SJCRH30 (cell line): ENCODE data around the gene USP25. TPM values are rescaled to one million over a fixed set of nuclear protein-coding genes. Genes with fewer than 3 reads are reported as not detected.
A peak's percentile ranks its signal among the peaks of the same experiment; 100 is the strongest.

Experiments
- DNase-seq, 2 experiments: peaks; one replicate each; pipeline ENCODE4 v3.0.0-alpha.2; 2015 to 2020
- H3K27ac ChIP-seq: fragments of 250-450 bp; sonication (Bioruptor Pico); 2 replicates; pipeline ENCODE4 v1.5.1; 2020; ENCODE audit warnings: mild to moderate bottlenecking, moderate library complexity
- H3K27me3 ChIP-seq: fragments of 250-450 bp; sonication (Bioruptor Pico); 2 replicates; pipeline ENCODE4 v1.5.1; 2020; ENCODE audit warnings: mild to moderate bottlenecking, moderate library complexity
- H3K36me3 ChIP-seq: fragments of 250-450 bp; sonication (Bioruptor Pico); 2 replicates; pipeline ENCODE4 v1.5.1; 2020; ENCODE audit warnings: mild to moderate bottlenecking, moderate library complexity
- H3K4me1 ChIP-seq: fragments of 250-450 bp; sonication (Bioruptor Pico); 2 replicates; pipeline ENCODE4 v1.5.1; 2020; ENCODE audit warnings: mild to moderate bottlenecking, moderate library complexity
- H3K4me3 ChIP-seq: fragments of 250-450 bp; sonication (Bioruptor Pico); 2 replicates; pipeline ENCODE4 v1.5.1; 2020; ENCODE audit warnings: mild to moderate bottlenecking, moderate library complexity
- H3K9me3 ChIP-seq: fragments of 250-450 bp; sonication (Bioruptor Pico); replicated peaks from 2 replicates; pipeline ENCODE4 v1.5.1; 2020; ENCODE audit warnings: mild to moderate bottlenecking, moderate library complexity
- total RNA-seq: library from RNA; depleted of rRNA; stranded (reverse); fragments of >200 nt; shearing (Covaris generic); gene quantifications from 2 replicates; pipeline ENCODE4 v1.2.3, GENCODE V29; 2014

USP25 gene
- total RNA-seq, 1 experiment from 2014 or later, result 37.6 TPM

GRCh38 chr21:15826908-15827601 lies 97.3 kb downstream of the USP25 start:
- no peak overlapping the region for H3K27ac ChIP-seq
- H3K9me3 ChIP-seq, result no peaks in the 10 kb centered on the region
- DNase-seq, result no peak
- no peaks in the 10 kb centered on the region; the same call in 1 of the 2 replicates for H3K27me3 ChIP-seq
- peaks cover 22% of the 10 kb centered on the region for H3K36me3 ChIP-seq
- H3K4me1 ChIP-seq, result no peaks in the 10 kb centered on the region
- H3K4me3 ChIP-seq, result no peak overlapping the region

- DNase-seq, result no peak
- Histone ChIP-seq H3K27ac (no peak overlapping the region), H3K9me3 (no peaks in the 10 kb centered on the region), H3K4me3 (no peak overlapping the region), H3K27me3 (no peaks in the 10 kb centered on the region), H3K36me3 (peaks cover 32% of the 10 kb centered on the region), H3K4me1 (no peaks in the 10 kb centered on the region)
Measured at GRCh38 chr21:15831497-15831896, 101.7 kb downstream of the USP25 start.

GRCh38 chr21:15837645-15838044 lies 107.9 kb downstream of the USP25 start:
- Histone ChIP-seq H3K4me3 (no peak overlapping the region), H3K27me3 (no peaks in the 10 kb centered on the region), H3K4me1 (peaks cover 6% of the 10 kb centered on the region; the same call in 1 of the 2 replicates), H3K9me3 (no peaks in the 10 kb centered on the region), H3K27ac (no peak overlapping the region), H3K36me3 (peaks cover 21% of the 10 kb centered on the region)
- no peak for DNase-seq

- DNase-seq, result no peak
- Histone ChIP-seq H3K27me3 (no peaks in the 10 kb centered on the region), H3K27ac (no peak overlapping the region), H3K36me3 (peaks cover 16% of the 10 kb centered on the region), H3K9me3 (no peaks in the 10 kb centered on the region), H3K4me1 (peaks cover 6% of the 10 kb centered on the region; the same call in 1 of the 2 replicates), H3K4me3 (no peak overlapping the region)
Measured at GRCh38 chr21:15839026-15839425, 109.2 kb downstream of the USP25 start.

GRCh38 chr21:15839601-15840000 lies 109.8 kb downstream of the USP25 start:
- H3K36me3 ChIP-seq, result peaks cover 14% of the 10 kb centered on the region
- peaks cover 6% of the 10 kb centered on the region; the same call in 1 of the 2 replicates for H3K4me1 ChIP-seq
- no peak for DNase-seq
- no peaks in the 10 kb centered on the region for H3K27me3 ChIP-seq
- no peak overlapping the region for H3K27ac ChIP-seq
- no peak overlapping the region for H3K4me3 ChIP-seq
- no peaks in the 10 kb centered on the region for H3K9me3 ChIP-seq

- DNase-seq, result no peak
- Histone ChIP-seq H3K4me3 (no peak overlapping the region), H3K27ac (no peak overlapping the region), H3K4me1 (peaks cover 6% of the 10 kb centered on the region; the same call in 1 of the 2 replicates), H3K9me3 (no peaks in the 10 kb centered on the region), H3K27me3 (no peaks in the 10 kb centered on the region), H3K36me3 (peaks cover 7% of the 10 kb centered on the region)
Measured at GRCh38 chr21:15840406-15840805, 110.6 kb downstream of the USP25 start.

- DNase-seq, result peak; percentile 11 to 47
- Histone ChIP-seq H3K27me3 (no peaks in the 10 kb centered on the region), H3K4me1 (peaks cover 6% of the 10 kb centered on the region; the same call in 1 of the 2 replicates), H3K27ac (peak overlapping the region; percentile 22; the same call in 1 of the 2 replicates), H3K36me3 (no peaks in the 10 kb centered on the region; the same call in 1 of the 2 replicates), H3K4me3 (no peak overlapping the region), H3K9me3 (no peaks in the 10 kb centered on the region)
Measured at GRCh38 chr21:15841856-15842564, 112.2 kb downstream of the USP25 start.

- no peaks in the 10 kb centered on the region for H3K27me3 ChIP-seq
- no peak for DNase-seq
- H3K36me3 ChIP-seq, result no peaks in the 10 kb centered on the region; the same call in 1 of the 2 replicates
- H3K4me3 ChIP-seq, result no peak overlapping the region
- no peaks in the 10 kb centered on the region for H3K9me3 ChIP-seq
- H3K4me1 ChIP-seq, result peaks cover 6% of the 10 kb centered on the region; the same call in 1 of the 2 replicates
- H3K27ac ChIP-seq, result peak overlapping the region; percentile 22; the same call in 1 of the 2 replicates
Measured at GRCh38 chr21:15842565-15842880, 112.7 kb downstream of the USP25 start.

- DNase-seq, result no peak
- H3K9me3 ChIP-seq, result no peaks in the 10 kb centered on the region
Measured at GRCh38 chr21:15843766-15844165, 114.0 kb downstream of the USP25 start.

GRCh38 chr21:15848634-15849560 lies 119.1 kb downstream of the USP25 start:
- Histone ChIP-seq H3K27me3 (no peaks in the 10 kb centered on the region), H3K36me3 (peaks cover 7% of the 10 kb centered on the region; the same call in 1 of the 2 replicates), H3K9me3 (no peaks in the 10 kb centered on the region), H3K4me1 (no peaks in the 10 kb centered on the region), H3K27ac (no peak overlapping the region), H3K4me3 (no peak overlapping the region)
- DNase-seq, result no peak

More at GRCh38 chr21:15843766-15844165, 114.0 kb downstream of the USP25 start:
- Histone ChIP-seq H3K4me1 (peaks cover 6% of the 10 kb centered on the region; the same call in 1 of the 2 replicates), H3K27ac (no peak overlapping the region), H3K36me3 (no peaks in the 10 kb centered on the region; the same call in 1 of the 2 replicates), H3K27me3 (no peaks in the 10 kb centered on the region), H3K4me3 (no peak overlapping the region)

- Histone ChIP-seq H3K9me3 (no peaks in the 10 kb centered on the region), H3K4me3 (no peak overlapping the region), H3K4me1 (no peaks in the 10 kb centered on the region), H3K27ac (no peak overlapping the region), H3K36me3 (peaks cover 10% of the 10 kb centered on the region), H3K27me3 (no peaks in the 10 kb centered on the region)
- no peak for DNase-seq
Measured at GRCh38 chr21:15849927-15850326, 120.1 kb downstream of the USP25 start.

- no peak overlapping the region for H3K4me3 ChIP-seq
- H3K27ac ChIP-seq, result no peak overlapping the region
- H3K4me1 ChIP-seq, result no peaks in the 10 kb centered on the region
- H3K36me3 ChIP-seq, result peaks cover 13% of the 10 kb centered on the region
- H3K27me3 ChIP-seq, result no peaks in the 10 kb centered on the region
- H3K9me3 ChIP-seq, result no peaks in the 10 kb centered on the region
- DNase-seq, result no peak
Measured at GRCh38 chr21:15850645-15851044, 120.9 kb downstream of the USP25 start.

- H3K36me3 ChIP-seq, result peaks cover 13% of the 10 kb centered on the region
- H3K4me3 ChIP-seq, result no peak overlapping the region
- H3K4me1 ChIP-seq, result no peaks in the 10 kb centered on the region
- no peak overlapping the region for H3K27ac ChIP-seq
- H3K9me3 ChIP-seq, result no peaks in the 10 kb centered on the region
- no peak for DNase-seq
- no peaks in the 10 kb centered on the region for H3K27me3 ChIP-seq
Measured at GRCh38 chr21:15852146-15852545, 122.4 kb downstream of the USP25 start.

GRCh38 chr21:15853126-15853525 lies 123.3 kb downstream of the USP25 start:
- no peak for DNase-seq
- H3K4me3 ChIP-seq, result no peak overlapping the region
- no peaks in the 10 kb centered on the region for H3K27me3 ChIP-seq
- H3K36me3 ChIP-seq, result peaks cover 13% of the 10 kb centered on the region
- H3K27ac ChIP-seq, result no peak overlapping the region
- no peaks in the 10 kb centered on the region for H3K4me1 ChIP-seq
- no peaks in the 10 kb centered on the region for H3K9me3 ChIP-seq
